ENCODE data around the gene KLHL22.

GRCh38 chr22:20402960-20403778, 92.4 kb downstream of the KLHL22 start:
- TF ChIP-seq, protein P1, sequence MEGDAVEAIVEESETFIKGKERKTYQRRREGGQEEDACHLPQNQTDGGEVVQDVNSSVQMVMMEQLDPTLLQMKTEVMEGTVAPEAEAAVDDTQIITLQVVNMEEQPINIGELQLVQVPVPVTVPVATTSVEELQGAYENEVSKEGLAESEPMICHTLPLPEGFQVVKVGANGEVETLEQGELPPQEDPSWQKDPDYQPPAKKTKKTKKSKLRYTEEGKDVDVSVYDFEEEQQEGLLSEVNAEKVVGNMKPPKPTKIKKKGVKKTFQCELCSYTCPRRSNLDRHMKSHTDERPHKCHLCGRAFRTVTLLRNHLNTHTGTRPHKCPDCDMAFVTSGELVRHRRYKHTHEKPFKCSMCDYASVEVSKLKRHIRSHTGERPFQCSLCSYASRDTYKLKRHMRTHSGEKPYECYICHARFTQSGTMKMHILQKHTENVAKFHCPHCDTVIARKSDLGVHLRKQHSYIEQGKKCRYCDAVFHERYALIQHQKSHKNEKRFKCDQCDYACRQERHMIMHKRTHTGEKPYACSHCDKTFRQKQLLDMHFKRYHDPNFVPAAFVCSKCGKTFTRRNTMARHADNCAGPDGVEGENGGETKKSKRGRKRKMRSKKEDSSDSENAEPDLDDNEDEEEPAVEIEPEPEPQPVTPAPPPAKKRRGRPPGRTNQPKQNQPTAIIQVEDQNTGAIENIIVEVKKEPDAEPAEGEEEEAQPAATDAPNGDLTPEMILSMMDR (IDR thresholded peaks at IDR 0.05) = no peak
- TF ChIP-seq EZH2phosphoT487 (IDR thresholded peaks at IDR 0.05) = no peak
- TF ChIP-seq EZH2 (IDR thresholded peaks at IDR 0.05) = no peak
